HepG2 (cell line): ENCODE data around the gene NDUFV1. TPM values are rescaled to one million over a fixed set of nuclear protein-coding genes. Genes with fewer than 3 reads are reported as not detected.

Experiments
- AGO1 ChIP-seq: fragments of 200-400 bp; formaldehyde crosslinking; IDR thresholded peaks from 2 replicates; pipeline ENCODE4 v1.6.1; 2017; ENCODE audit warnings: mild to moderate bottlenecking, low read depth, low read length, moderate library complexity; ENCODE audit not compliant: poor library complexity, severe bottlenecking
- DNMT3B ChIP-seq: conservative IDR thresholded peaks from 2 replicates; pipeline ENCODE4 v1.6.1; 2016; ENCODE audit warnings: missing biosample characterization, control low read depth
- HNRNPH1 ChIP-seq: fragments of 200-400 bp; formaldehyde crosslinking; optimal IDR thresholded peaks from 2 replicates; pipeline ENCODE3; 2017; ENCODE audit warnings: mild to moderate bottlenecking, low read depth, low read length
- PTBP1 ChIP-seq: fragments of 200-400 bp; formaldehyde crosslinking; IDR thresholded peaks from 2 replicates; pipeline ENCODE4 v1.6.1; 2018; ENCODE audit warnings: low read length, low read depth; ENCODE audit not compliant: poor library complexity, severe bottlenecking
- SIX1 ChIP-seq: sonication (generic); formaldehyde crosslinking; IDR thresholded peaks from 2 replicates; pipeline ENCODE4 v1.4.0; 2020; ENCODE audit warnings: missing genetic modification reagents, borderline replicate concordance
- SP2 ChIP-seq: sonication (generic); formaldehyde crosslinking; IDR thresholded peaks from 2 replicates; pipeline ENCODE4 v1.5.1; 2020; ENCODE audit warnings: mild to moderate bottlenecking, missing genetic modification reagents
- ZNF296 ChIP-seq: sonication (generic); formaldehyde crosslinking; conservative IDR thresholded peaks from 2 replicates; pipeline ENCODE4 v1.5.0; 2020; ENCODE audit warnings: mild to moderate bottlenecking, missing genetic modification reagents
- ZNF34 ChIP-seq: sonication (generic); formaldehyde crosslinking; IDR thresholded peaks from 2 replicates; pipeline ENCODE4 v1.4.0; 2020; ENCODE audit warnings: mild to moderate bottlenecking, missing genetic modification reagents, borderline replicate concordance
- ZNF562 ChIP-seq: sonication (generic); formaldehyde crosslinking; IDR thresholded peaks from 2 replicates; pipeline ENCODE4 v1.8.0; 2022; ENCODE audit warnings: missing genetic modification reagents, borderline replicate concordance
- ZNF567 ChIP-seq: sonication (generic); formaldehyde crosslinking; IDR thresholded peaks from 2 replicates; pipeline ENCODE4 v1.8.1; 2023; ENCODE audit warnings: mild to moderate bottlenecking, missing genetic modification reagents, borderline replicate concordance
- ZNF615 ChIP-seq: sonication (generic); formaldehyde crosslinking; IDR thresholded peaks from 2 replicates; pipeline ENCODE4 v1.5.0; 2020; ENCODE audit warnings: mild to moderate bottlenecking, missing genetic modification reagents, borderline replicate concordance
- ZNF781 ChIP-seq: sonication (generic); formaldehyde crosslinking; IDR thresholded peaks from 2 replicates; pipeline ENCODE4 v1.5.1; 2020; ENCODE audit warnings: borderline replicate concordance, mild to moderate bottlenecking, missing genetic modification reagents; ENCODE audit errors: not compliant biosample characterization
- ZNF788 ChIP-seq: sonication (generic); formaldehyde crosslinking; IDR thresholded peaks from 2 replicates; pipeline ENCODE4 v1.5.0; 2020; ENCODE audit warnings: mild to moderate bottlenecking, missing genetic modification reagents, borderline replicate concordance
- polyA plus RNA-seq, 8 experiments: library from polyadenylated mRNA; depleted of rRNA in 3 of 8; stranded (reverse) in 7 of 8; unstranded in 1 of 8; fragments of >200 nt; fragmentation: Illumina TruSeq in 4 of 8; extraction: Trizol in 4 of 8; gene quantifications; 2 replicates each; pipeline versions ENCODE4 v1.2.1 to v1.2.3, GENCODE V29; 2011 to 2016; ENCODE audit warnings: low read depth in 4 of 8, missing spikeins in 1 of 8, mixed read lengths in 1 of 8; ENCODE audit not compliant: insufficient read depth in 1 of 8
- total RNA-seq, 5 experiments: library from RNA; depleted of rRNA; stranded (reverse); fragments of >200 nt; fragmentation: Illumina TruSeq; extraction: Trizol; gene quantifications; 2 replicates each; pipeline ENCODE4 v1.2.3, GENCODE V29; 2016; ENCODE audit warnings: low read depth in 1 of 5
- TF ChIP-seq, protein P1 (sequence below), 2 experiments: sonication (generic) in 1 of 2; formaldehyde crosslinking in 1 of 2; IDR thresholded peaks; 2 replicates each; pipeline versions ENCODE4 v1.4.0 to v1.6.1; 2016 to 2020; ENCODE audit warnings: borderline replicate concordance in 1 of 2, low read depth in 1 of 2, mild to moderate bottlenecking in 1 of 2, missing genetic modification reagents in 1 of 2
- TF ChIP-seq, protein P2 (sequence below): sonication (generic); formaldehyde crosslinking; IDR thresholded peaks from 2 replicates; pipeline ENCODE4 v1.8.1; 2023; ENCODE audit warnings: mild to moderate bottlenecking, moderate library complexity, missing genetic modification reagents
- TF ChIP-seq, protein P3 (sequence below): sonication (generic); formaldehyde crosslinking; IDR thresholded peaks from 2 replicates; pipeline ENCODE4 v1.4.0; 2020; ENCODE audit warnings: low read depth, missing genetic modification reagents
- TF ChIP-seq, protein P4 (sequence below), 2 experiments: fragments of 450-650 bp in 1 of 2; sonication (generic) in 1 of 2; formaldehyde crosslinking; IDR thresholded peaks; 2 replicates each; pipeline versions ENCODE4 v1.5.0 to v1.8.0; 2020 to 2022; ENCODE audit warnings: mild to moderate bottlenecking in 1 of 2, missing genetic modification reagents in 1 of 2

The NDUFV1 gene
- total and polyA plus RNA-seq, 2 of the 13 experiments (the other 11 are each of a cell fraction or from before 2014, with no cell fraction given), result 88.9 to 137 TPM

DNA sequence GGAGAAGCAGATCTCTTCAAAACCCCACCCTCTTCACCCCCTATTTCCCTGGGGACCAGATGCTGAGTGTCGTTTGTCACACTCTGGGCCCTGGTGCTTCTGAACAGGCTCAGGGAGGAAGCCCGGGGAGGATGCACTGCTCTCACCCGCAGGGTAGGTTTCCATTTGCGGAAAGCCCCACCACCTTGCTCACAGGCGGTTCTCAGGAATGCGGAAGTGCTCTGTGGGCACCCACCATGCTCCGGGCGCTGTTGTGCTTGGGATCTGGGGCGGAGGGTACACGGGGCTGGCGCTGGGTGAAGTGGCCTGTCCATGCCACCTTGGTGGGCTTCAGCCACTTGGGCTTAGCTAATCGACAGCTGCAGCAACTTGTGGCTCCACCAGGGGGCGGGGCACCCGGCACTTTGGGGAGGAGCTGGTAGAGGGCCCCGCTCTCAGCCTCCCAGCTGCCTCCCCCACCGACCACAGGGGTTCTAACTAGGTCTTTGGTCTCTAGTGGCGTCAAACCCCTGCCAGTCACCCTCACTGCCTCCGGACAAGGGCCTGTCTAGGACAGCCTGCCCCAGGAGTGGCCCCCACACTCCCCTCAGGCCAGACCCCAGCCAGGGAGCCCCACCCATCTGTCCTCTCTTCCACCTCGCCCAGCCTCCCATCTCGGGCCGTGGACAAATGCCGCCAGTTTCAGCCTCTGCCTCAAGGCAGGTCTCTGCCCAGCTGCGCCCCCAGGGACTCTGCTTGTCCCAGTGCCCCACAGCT lies 7.4 kb downstream of the NDUFV1 start (continued):
- TF ChIP-seq, protein P1, sequence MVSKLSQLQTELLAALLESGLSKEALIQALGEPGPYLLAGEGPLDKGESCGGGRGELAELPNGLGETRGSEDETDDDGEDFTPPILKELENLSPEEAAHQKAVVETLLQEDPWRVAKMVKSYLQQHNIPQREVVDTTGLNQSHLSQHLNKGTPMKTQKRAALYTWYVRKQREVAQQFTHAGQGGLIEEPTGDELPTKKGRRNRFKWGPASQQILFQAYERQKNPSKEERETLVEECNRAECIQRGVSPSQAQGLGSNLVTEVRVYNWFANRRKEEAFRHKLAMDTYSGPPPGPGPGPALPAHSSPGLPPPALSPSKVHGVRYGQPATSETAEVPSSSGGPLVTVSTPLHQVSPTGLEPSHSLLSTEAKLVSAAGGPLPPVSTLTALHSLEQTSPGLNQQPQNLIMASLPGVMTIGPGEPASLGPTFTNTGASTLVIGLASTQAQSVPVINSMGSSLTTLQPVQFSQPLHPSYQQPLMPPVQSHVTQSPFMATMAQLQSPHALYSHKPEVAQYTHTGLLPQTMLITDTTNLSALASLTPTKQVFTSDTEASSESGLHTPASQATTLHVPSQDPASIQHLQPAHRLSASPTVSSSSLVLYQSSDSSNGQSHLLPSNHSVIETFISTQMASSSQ (IDR thresholded peaks at IDR 0.05; ENCODE audit: low read depth), result no peak
- TF ChIP-seq, protein P1 (CRISPR knock-in tag; IDR thresholded peaks at IDR 0.05; ENCODE audit: borderline replicate concordance), result 0 out of 2 replicates have a peak, but pooled peaks have one; percentile 18
- TF ChIP-seq PTBP1, result no peak
- no peak for TF ChIP-seq SP2 (CRISPR knock-in tag)
- peak; percentile 76 for TF ChIP-seq AGO1
- TF ChIP-seq, protein P2, sequence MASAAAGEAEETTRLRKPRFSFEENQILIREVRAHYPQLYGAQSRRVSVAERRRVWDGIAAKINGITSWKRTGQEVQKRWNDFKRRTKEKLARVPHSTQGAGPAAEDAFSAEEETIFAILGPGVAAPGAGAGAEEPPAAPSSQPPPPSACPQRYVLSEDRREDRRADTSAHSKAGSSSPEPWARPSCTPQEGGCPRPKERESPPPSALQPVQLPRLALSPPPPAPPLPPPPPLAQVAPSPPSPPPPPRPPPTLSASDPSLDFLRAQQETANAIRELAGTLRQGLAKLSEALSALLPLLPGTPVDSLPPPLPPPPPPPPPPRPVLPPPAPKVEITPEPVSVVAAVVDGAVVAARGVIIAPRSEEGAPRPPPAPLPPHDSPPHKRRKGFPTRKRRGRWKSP (CRISPR knock-in tag), result no peak
- TF ChIP-seq ZNF567, result no peak
- no peak for TF ChIP-seq SIX1 (CRISPR knock-in tag)
- TF ChIP-seq ZNF615 (CRISPR knock-in tag), result no peak
- no peak for TF ChIP-seq DNMT3B (CRISPR knock-in tag)
- TF ChIP-seq, protein P3, sequence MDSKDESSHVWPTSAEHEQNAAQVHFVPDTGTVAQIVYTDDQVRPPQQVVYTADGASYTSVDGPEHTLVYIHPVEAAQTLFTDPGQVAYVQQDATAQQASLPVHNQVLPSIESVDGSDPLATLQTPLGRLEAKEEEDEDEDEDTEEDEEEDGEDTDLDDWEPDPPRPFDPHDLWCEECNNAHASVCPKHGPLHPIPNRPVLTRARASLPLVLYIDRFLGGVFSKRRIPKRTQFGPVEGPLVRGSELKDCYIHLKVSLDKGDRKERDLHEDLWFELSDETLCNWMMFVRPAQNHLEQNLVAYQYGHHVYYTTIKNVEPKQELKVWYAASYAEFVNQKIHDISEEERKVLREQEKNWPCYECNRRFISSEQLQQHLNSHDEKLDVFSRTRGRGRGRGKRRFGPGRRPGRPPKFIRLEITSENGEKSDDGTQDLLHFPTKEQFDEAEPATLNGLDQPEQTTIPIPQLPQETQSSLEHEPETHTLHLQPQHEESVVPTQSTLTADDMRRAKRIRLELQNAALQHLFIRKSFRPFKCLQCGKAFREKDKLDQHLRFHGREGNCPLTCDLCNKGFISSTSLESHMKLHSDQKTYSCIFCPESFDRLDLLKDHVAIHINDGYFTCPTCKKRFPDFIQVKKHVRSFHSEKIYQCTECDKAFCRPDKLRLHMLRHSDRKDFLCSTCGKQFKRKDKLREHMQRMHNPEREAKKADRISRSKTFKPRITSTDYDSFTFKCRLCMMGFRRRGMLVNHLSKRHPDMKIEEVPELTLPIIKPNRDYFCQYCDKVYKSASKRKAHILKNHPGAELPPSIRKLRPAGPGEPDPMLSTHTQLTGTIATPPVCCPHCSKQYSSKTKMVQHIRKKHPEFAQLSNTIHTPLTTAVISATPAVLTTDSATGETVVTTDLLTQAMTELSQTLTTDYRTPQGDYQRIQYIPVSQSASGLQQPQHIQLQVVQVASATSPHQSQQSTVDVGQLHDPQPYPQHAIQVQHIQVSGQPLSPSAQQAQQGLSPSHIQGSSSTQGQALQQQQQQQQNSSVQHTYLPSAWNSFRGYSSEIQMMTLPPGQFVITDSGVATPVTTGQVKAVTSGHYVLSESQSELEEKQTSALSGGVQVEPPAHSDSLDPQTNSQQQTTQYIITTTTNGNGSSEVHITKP, result no peak
- TF ChIP-seq HNRNPH1, result no peak
- TF ChIP-seq ZNF781 (CRISPR knock-in tag), result no peak
- 0 out of 2 replicates have a peak, but pooled peaks have one; percentile 61 for TF ChIP-seq ZNF788 (CRISPR knock-in tag)
- no peak for TF ChIP-seq ZNF34 (CRISPR knock-in tag)
- TF ChIP-seq ZNF562, result no peak
- TF ChIP-seq, protein P4, sequence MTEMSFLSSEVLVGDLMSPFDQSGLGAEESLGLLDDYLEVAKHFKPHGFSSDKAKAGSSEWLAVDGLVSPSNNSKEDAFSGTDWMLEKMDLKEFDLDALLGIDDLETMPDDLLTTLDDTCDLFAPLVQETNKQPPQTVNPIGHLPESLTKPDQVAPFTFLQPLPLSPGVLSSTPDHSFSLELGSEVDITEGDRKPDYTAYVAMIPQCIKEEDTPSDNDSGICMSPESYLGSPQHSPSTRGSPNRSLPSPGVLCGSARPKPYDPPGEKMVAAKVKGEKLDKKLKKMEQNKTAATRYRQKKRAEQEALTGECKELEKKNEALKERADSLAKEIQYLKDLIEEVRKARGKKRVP (CRISPR knock-in tag; IDR thresholded peaks at IDR 0.05), result no peak
- no peak for TF ChIP-seq ZNF296 (CRISPR knock-in tag)
